B cell (primary cell): ENCODE data around the gene HINFP.

ENCODE experiments used
- CTCF ChIP-seq: fragments of 200-600 bp; IDR thresholded peaks from one replicate; pipeline ENCODE4 v1.8.0; 2022; ENCODE audit warnings: antibody characterized with exemption, mild to moderate bottlenecking
- EZH2 ChIP-seq: IDR thresholded peaks from 2 replicates; pipeline ENCODE4 v1.6.1; 2012; ENCODE audit warnings: borderline replicate concordance, low read depth, mild to moderate bottlenecking, moderate library complexity, low read length; ENCODE audit not compliant: insufficient read depth, poor library complexity, severe bottlenecking

- no peak for TF ChIP-seq CTCF
- TF ChIP-seq EZH2 = no peak
Measured at GRCh38 chr11:119145551-119145950, 24.2 kb downstream of the HINFP start.
